AG09319 (cell line): ENCODE data around the gene HAP1.

Experiments
- DNase-seq: peaks from one replicate; pipeline ENCODE4 v3.0.0-alpha.2; 2010; ENCODE audit warnings: low read depth; ENCODE audit errors: extremely low read depth
- TF ChIP-seq, protein P1 (sequence below): IDR thresholded peaks from 2 replicates; pipeline ENCODE4 v1.5.1; 2011; ENCODE audit warnings: low read depth, mild to moderate bottlenecking, inconsistent platforms, low read length, moderate library complexity

The HAP1 gene

DNA sequence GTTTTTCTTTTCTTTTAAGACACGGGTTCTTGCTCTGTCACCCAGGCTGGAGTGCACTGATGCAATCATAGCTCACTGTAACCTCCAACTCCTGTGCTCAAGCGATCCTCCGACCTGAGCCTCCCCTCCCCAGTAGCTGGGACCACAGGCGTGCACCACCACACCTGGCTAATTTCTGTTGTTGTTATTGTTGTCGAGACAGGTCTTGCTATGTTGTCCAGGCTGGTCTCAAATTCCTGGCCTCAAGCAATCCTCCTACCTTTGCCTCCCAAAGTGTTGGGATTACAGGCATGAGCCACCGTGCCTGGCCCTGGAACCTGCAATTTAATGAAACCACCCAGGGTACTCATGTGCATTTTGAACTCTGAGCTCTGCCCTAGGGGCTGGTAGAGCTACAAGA, 27.9 kb upstream of the HAP1 start:
- TF ChIP-seq, protein P1, sequence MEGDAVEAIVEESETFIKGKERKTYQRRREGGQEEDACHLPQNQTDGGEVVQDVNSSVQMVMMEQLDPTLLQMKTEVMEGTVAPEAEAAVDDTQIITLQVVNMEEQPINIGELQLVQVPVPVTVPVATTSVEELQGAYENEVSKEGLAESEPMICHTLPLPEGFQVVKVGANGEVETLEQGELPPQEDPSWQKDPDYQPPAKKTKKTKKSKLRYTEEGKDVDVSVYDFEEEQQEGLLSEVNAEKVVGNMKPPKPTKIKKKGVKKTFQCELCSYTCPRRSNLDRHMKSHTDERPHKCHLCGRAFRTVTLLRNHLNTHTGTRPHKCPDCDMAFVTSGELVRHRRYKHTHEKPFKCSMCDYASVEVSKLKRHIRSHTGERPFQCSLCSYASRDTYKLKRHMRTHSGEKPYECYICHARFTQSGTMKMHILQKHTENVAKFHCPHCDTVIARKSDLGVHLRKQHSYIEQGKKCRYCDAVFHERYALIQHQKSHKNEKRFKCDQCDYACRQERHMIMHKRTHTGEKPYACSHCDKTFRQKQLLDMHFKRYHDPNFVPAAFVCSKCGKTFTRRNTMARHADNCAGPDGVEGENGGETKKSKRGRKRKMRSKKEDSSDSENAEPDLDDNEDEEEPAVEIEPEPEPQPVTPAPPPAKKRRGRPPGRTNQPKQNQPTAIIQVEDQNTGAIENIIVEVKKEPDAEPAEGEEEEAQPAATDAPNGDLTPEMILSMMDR = no peak
- no peak for DNase-seq

DNA sequence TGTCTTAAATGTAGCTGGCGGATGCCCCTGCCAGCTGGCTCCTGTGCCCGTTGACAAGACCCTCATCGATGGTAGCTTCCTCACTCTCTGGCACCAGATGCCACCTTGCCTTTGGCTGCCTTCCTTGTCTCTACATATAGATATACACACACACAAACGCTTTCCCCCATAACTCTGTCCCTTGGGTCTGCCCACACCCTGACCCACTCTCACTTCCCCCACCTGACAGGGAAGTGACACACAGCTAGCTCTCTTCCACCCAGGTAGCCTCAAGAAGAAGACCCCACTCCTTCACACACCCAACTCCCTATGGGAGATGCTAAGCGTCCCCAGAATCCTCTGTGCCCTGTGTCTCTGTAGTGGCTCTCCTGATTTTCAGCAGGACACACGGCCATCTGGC, 26.4 kb upstream of the HAP1 start:
- TF ChIP-seq, protein P1 = no peak
- DNase-seq = no peak

DNA sequence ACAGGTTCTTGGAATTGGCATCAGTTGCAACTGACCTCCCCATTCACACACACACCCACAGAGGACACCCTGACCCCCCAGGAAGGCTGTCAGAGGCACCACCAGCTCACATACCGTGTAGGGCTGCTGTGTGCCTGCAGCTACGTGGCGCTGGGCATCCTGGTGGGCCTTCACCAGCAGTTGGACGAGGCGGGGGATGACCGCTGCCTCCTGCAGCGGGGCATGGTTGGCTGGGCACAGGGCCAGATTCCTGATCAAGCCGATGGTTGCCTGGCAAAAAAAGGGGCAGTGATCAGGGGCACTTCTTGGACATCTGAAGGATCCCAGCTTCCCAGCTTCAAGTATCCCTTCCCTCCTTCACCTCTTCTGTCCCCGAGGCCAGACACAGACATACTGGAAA, 24.2 kb upstream of the HAP1 start:
- DNase-seq = no peak
- TF ChIP-seq, protein P1 = no peak

DNA sequence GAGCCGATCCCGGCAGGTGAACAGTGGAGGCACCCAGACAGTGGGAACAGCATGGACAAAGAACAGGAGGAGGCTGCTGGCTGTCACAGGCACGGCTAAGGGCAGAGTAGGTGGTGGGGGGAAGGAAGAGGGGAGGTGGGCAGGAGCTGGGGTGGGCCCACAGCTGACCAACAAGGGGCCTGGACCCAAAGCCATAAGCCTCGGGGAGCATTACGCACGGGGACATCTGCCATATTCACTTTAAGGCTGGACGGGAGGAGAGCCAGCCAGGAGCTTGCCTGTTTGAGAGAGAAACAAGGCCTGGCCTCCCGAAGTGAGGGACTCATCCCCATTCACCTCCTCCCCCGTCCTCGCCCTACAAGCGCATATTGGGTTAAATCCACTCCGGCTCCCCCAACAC, 19.6 kb upstream of the HAP1 start:
- DNase-seq = no peak
- TF ChIP-seq, protein P1 = no peak

DNA sequence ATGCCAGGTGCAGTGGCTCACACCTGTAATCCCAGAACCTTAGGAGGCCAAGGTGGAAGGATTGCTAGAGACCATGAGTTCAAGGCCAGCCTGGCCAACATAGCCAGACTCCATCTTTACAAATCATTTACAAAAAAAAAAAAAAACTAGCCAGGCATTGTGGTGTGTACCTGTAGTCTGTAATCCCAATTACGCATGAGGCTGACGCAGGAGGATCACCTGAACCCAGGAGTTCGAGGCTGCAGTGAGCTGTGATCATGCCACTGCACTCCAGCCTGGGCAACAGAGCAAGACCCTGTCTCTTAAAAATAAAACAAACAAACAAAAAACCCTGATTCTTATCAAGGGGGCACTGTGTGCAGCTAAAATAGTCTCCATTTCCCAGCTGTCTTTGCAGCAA, 16.8 kb upstream of the HAP1 start:
- TF ChIP-seq, protein P1 = no peak
- no peak for DNase-seq

DNA sequence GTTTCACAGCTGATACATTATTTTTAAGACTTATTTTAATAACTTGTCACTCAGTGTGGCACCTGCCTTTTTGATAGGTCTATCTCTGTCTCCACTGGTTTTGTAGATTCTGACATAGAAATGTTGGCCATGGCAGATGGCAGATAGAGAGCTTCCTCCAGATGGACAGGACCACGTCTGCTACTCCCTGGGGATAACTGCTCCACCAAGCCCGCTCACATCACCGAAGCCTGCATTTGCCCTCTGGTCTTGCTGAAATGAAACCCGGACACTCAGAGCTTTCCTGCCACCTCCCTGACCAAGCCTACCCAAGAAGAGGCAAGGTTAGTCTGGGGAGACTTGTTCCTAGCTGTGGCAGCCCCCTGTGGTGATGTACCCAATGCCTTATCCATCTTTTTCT, 16.4 kb upstream of the HAP1 start:
- TF ChIP-seq, protein P1 = no peak
- no peak for DNase-seq

DNA sequence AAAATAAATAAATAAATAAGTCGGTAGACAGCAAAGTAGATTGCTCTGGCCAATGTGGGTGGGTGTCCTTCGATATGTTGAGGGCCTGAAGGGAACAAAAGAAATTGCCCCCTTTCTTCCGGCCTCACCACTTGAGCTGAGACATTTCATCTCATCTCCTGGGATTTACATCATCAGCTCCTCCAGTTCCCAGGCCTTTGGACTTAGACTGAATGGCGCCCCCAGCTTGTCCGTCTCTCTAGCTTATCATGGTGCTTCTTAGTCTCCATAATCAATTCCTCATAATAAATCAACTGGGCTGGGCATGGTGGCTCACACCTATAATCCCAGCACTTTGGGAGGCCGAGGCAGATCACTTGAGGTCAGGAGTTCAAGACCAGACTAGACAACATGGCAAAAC, 13.8 kb upstream of the HAP1 start:
- TF ChIP-seq, protein P1 = no peak
- no peak for DNase-seq
